MM.1S (cell line): Measurements from ENCODE around the gene DUOX1.

Source experiments
- EZH2 ChIP-seq: fragments of 300-600 bp; sonication (generic); optimal IDR thresholded peaks from 2 replicates; pipeline ENCODE3; 2017; ENCODE audit warnings: low read depth, mild to moderate bottlenecking, antibody characterized with exemption, low read length, mixed read lengths
- TF ChIP-seq, protein P1 (sequence below): fragments of 300-600 bp; sonication (generic); IDR thresholded peaks from 2 replicates; pipeline ENCODE4 v1.5.1; 2016; ENCODE audit warnings: antibody characterized with exemption, low read length, mixed read lengths

DNA sequence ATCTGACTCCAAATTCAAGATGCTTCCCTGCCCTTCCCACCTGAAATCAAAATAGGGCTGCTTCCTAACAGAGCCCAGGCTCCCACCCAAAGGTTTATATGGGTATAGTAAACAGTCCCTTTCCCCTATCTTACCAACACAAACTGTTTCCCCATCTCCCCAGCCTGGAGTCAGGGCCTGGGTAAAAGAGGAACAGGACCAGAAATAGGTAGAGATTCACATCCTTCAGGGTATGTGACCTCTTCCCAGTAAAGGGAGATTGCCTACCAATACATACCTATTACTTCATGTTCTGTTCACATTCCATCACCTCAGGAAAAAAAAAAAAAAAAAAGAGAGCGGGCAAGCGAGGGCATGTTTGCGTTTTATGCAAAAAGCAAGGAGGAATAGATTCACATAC is 67.7 kb downstream of the DUOX1 start:
- TF ChIP-seq EZH2: no peak
- TF ChIP-seq, protein P1, sequence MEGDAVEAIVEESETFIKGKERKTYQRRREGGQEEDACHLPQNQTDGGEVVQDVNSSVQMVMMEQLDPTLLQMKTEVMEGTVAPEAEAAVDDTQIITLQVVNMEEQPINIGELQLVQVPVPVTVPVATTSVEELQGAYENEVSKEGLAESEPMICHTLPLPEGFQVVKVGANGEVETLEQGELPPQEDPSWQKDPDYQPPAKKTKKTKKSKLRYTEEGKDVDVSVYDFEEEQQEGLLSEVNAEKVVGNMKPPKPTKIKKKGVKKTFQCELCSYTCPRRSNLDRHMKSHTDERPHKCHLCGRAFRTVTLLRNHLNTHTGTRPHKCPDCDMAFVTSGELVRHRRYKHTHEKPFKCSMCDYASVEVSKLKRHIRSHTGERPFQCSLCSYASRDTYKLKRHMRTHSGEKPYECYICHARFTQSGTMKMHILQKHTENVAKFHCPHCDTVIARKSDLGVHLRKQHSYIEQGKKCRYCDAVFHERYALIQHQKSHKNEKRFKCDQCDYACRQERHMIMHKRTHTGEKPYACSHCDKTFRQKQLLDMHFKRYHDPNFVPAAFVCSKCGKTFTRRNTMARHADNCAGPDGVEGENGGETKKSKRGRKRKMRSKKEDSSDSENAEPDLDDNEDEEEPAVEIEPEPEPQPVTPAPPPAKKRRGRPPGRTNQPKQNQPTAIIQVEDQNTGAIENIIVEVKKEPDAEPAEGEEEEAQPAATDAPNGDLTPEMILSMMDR: no peak
